B cell (primary cell): ENCODE results near the gene PGAM2. TPM values are rescaled to one million over a fixed set of nuclear protein-coding genes. Genes with fewer than 3 reads are reported as not detected.
A peak's percentile ranks its signal among the peaks of the same experiment; 100 is the strongest.

Experiments used
- ATAC-seq: fragments of 200-7000 bp; cut with Tn5 transposase; one replicate; pipeline ENCODE4 v1.10.0; 2021; ENCODE audit warnings: low read depth, mild to moderate bottlenecking, moderate number of reproducible peaks, moderate library complexity
- CTCF ChIA-PET: fragments of 350-600 bp; sonication (Branson Sonifier 250); formaldehyde crosslinking; loops from one replicate; lab custom pipeline; 2021; ENCODE audit warnings: antibody characterized with exemption, inconsistent platforms; lab: Charles Lee
- POLR2A ChIA-PET: fragments of 350-600 bp; sonication (Branson Sonifier 250); formaldehyde crosslinking; loops from one replicate; lab custom pipeline; 2021; ENCODE audit warnings: antibody characterized with exemption; lab: Charles Lee
- DNase-seq: peaks from one replicate; pipeline ENCODE4 v3.0.0; 2013
- H2AFZ ChIP-seq: 2 replicates; pipeline ENCODE4 v1.6.1; 2012; ENCODE audit warnings: mild to moderate bottlenecking, low read depth, low read length; ENCODE audit not compliant: insufficient read depth, poor library complexity, severe bottlenecking
- H3K27ac ChIP-seq, 2 donors: 1 replicate in 1 of 2; 2 replicates in 1 of 2; pipeline ENCODE4 v1.5.1; 2012 to 2013; ENCODE audit warnings: low read length in 2 of 2, mild to moderate bottlenecking in 2 of 2, moderate library complexity in 1 of 2
- H3K27me3 ChIP-seq, 4 experiments: fragments of 200-600 bp in 1 of 4; sonication (generic) in 1 of 4; replicated peaks in 1 of 4; 1 replicate in 2 of 4; 2 replicates in 2 of 4; pipeline versions ENCODE4 v1.6.1 to v1.7.0; 2013 to 2016; ENCODE audit warnings: low read length in 3 of 4, mild to moderate bottlenecking in 2 of 4, mixed read lengths in 1 of 4, moderate library complexity in 1 of 4; ENCODE audit not compliant: insufficient read depth in 4 of 4, control insufficient read depth in 3 of 4; ENCODE audit errors: control extremely low read depth in 1 of 4
- H3K36me3 ChIP-seq, 2 experiments: replicated peaks in 1 of 2; 1 replicate in 1 of 2; 2 replicates in 1 of 2; pipeline versions ENCODE4 v1.6.1 to v1.7.1; 2013; ENCODE audit warnings: low read length in 1 of 2; ENCODE audit not compliant: insufficient read depth in 2 of 2, control insufficient read depth in 1 of 2; ENCODE audit errors: control extremely low read depth in 1 of 2, extremely low read depth in 1 of 2
- H3K4me1 ChIP-seq, 2 donors: fragments of 200-600 bp in 1 of 2; sonication (generic) in 1 of 2; 1 replicate in 1 of 2; 2 replicates in 1 of 2; pipeline versions ENCODE4 v1.5.1 to v1.6.1; 2013 to 2017; ENCODE audit warnings: low read length in 2 of 2; ENCODE audit not compliant: control insufficient read depth in 2 of 2, insufficient read depth in 2 of 2
- H3K4me2 ChIP-seq: replicated peaks from 2 replicates; pipeline ENCODE3; 2012; ENCODE audit warnings: mild to moderate bottlenecking, low read depth, low read length; ENCODE audit not compliant: poor library complexity, severe bottlenecking
- H3K4me3 ChIP-seq, 5 experiments: fragments of 200-600 bp in 1 of 5; sonication (generic) in 1 of 5; 1 replicate in 3 of 5; 2 replicates in 2 of 5; pipeline versions ENCODE4 v1.5.1 to v1.7.0; 2011 to 2016; ENCODE audit warnings: low read length in 4 of 5, mild to moderate bottlenecking in 4 of 5, low read depth in 2 of 5, control low read depth in 1 of 5, moderate library complexity in 1 of 5; ENCODE audit not compliant: insufficient read depth in 1 of 5; ENCODE audit errors: control extremely low read depth in 1 of 5, extremely low read depth in 1 of 5
- H3K79me2 ChIP-seq: fragments of 200-600 bp; sonication (generic); one replicate; pipeline ENCODE4 v1.6.0; 2016; ENCODE audit warnings: low read length; ENCODE audit not compliant: control insufficient read depth, insufficient read depth
- H3K9ac ChIP-seq: fragments of 200-600 bp; sonication (generic); 2 replicates; pipeline ENCODE4 v1.6.1; 2017; ENCODE audit warnings: mild to moderate bottlenecking, low read length, moderate library complexity
- H3K9me3 ChIP-seq, 3 donors: one replicate each; pipeline versions ENCODE4 v1.6.1 to v1.7.1; 2013; ENCODE audit warnings: low read length in 2 of 3; ENCODE audit not compliant: control insufficient read depth in 2 of 3, insufficient read depth in 1 of 3; ENCODE audit errors: control extremely low read depth in 1 of 3
- H4K20me1 ChIP-seq: 2 replicates; pipeline ENCODE4 v1.6.0; 2012; ENCODE audit warnings: mild to moderate bottlenecking, low read length; ENCODE audit not compliant: insufficient read depth, control insufficient read depth, poor library complexity, severe bottlenecking
- H3K27ac Mint-ChIP-seq: one replicate; pipeline ENCODE4 v1.8.0; 2021; ENCODE audit warnings: mixed read lengths
- H3K27me3 Mint-ChIP-seq: one replicate; pipeline ENCODE4 v1.8.0; 2021; ENCODE audit warnings: mixed read lengths
- H3K4me1 Mint-ChIP-seq: one replicate; pipeline ENCODE4 v1.8.0; 2021; ENCODE audit warnings: mixed read lengths
- H3K4me3 Mint-ChIP-seq: one replicate; pipeline ENCODE4 v1.8.0; 2021; ENCODE audit warnings: mixed read lengths
- H3K9me3 Mint-ChIP-seq: one replicate; pipeline ENCODE4 v1.8.0; 2022; ENCODE audit warnings: mixed read lengths; ENCODE audit not compliant: insufficient read depth
- CTCF ChIP-seq: fragments of 200-600 bp; IDR thresholded peaks from one replicate; pipeline ENCODE4 v1.8.0; 2022; ENCODE audit warnings: antibody characterized with exemption, mild to moderate bottlenecking
- EZH2 ChIP-seq: IDR thresholded peaks from 2 replicates; pipeline ENCODE4 v1.6.1; 2012; ENCODE audit warnings: borderline replicate concordance, low read depth, mild to moderate bottlenecking, moderate library complexity, low read length; ENCODE audit not compliant: insufficient read depth, poor library complexity, severe bottlenecking
- WGBS: methylation state at CpG from one replicate; pipeline ENCODE4 v1.1.5; 2013; ENCODE audit warnings: missing lambda C conversion rate; ENCODE audit not compliant: insufficient coverage; 5-methylcytosine and 5-hydroxymethylcytosine counted together
- intact Hi-C: fragments of 100-400 bp; cut with micrococcal nuclease; formaldehyde crosslinking; loops from one replicate; pipeline ENCODE4 v1.10.0; 2022
- polyA plus RNA-seq: library from polyadenylated mRNA; depleted of rRNA; stranded (reverse); fragments of >200 nt; gene quantifications from 2 replicates; pipeline ENCODE4 v1.2.3, GENCODE V29; 2012
- total RNA-seq, 2 donors: library from RNA; stranded (reverse); fragments of 120-200 nt in 1 of 2; gene quantifications; 1 replicate in 1 of 2; 2 replicates in 1 of 2; pipeline versions ENCODE4 v1.2.3 to v1.2.4, GENCODE V29; 2013 to 2022

PGAM2 gene
- total and polyA plus RNA-seq, 2 donors (not counting 1 experiment from before 2014, with no cell fraction given), result 0.69 to 3.2 TPM

GRCh38 chr7:44062903-44063295, 2.5 kb downstream of the PGAM2 start:
- POLR2A ChIA-PET, result interaction anchor here (1.4 to 2.9 kb wide), 2 partner anchors 9 to 18 kb away, joined by 3 to 9 read pairs; no protein-coding TSS in a partner anchor
- no peak overlapping the region for H3K9ac ChIP-seq
- CTCF ChIA-PET, result interaction anchor here (1.4 kb wide), 1 partner anchor 8 kb away, joined by 3 read pairs; no protein-coding TSS in a partner anchor
- H3K9me3 ChIP-seq, result peaks cover 0 to 4% (median 0%) of the 10 kb centered on the region in 3 donors
- no peak overlapping the region for H2AFZ ChIP-seq
- no peak for TF ChIP-seq EZH2
- TF ChIP-seq CTCF, result no peak
- peaks cover 0 to 48% of the 10 kb centered on the region in 2 experiments for H3K36me3 ChIP-seq
- Mint-ChIP-seq H3K9me3 (no peaks in the 10 kb centered on the region), H3K27me3 (no peaks in the 10 kb centered on the region), H3K27ac (peak overlapping the region; percentile 53), H3K4me1 (peaks cover 75% of the 10 kb centered on the region), H3K4me3 (no peak overlapping the region)
- DNase-seq (no peak), ATAC-seq (no peak)
- H3K4me1 ChIP-seq, result peaks cover 69 to 94% of the 10 kb centered on the region in 2 donors
- WGBS, result 100% methylated on average over 1 of the region's 3 CpGs
- H3K79me2 ChIP-seq, result peaks cover 44% of the 10 kb centered on the region
- H3K27ac ChIP-seq, result peak overlapping the region in 1 of 2 donors; percentile 93
- peaks cover 18% of the 10 kb centered on the region for H4K20me1 ChIP-seq
- no peak overlapping the region for H3K4me2 ChIP-seq
- H3K4me3 ChIP-seq, result no peak overlapping the region
- intact Hi-C loops, result no loop called here
- no peaks in the 10 kb centered on the region for H3K27me3 ChIP-seq

GRCh38 chr7:44062180-44062902, 3.0 kb downstream of the PGAM2 start:
- no peak overlapping the region for H3K4me3 ChIP-seq
- Mint-ChIP-seq H3K9me3 (no peaks in the 10 kb centered on the region), H3K4me1 (peaks cover 75% of the 10 kb centered on the region), H3K27me3 (no peaks in the 10 kb centered on the region), H3K27ac (peak overlapping the region; percentile 78), H3K4me3 (no peak overlapping the region)
- DNase-seq, result no peak
- no peak overlapping the region for H3K4me2 ChIP-seq
- peaks cover 71 to 94% of the 10 kb centered on the region in 2 donors for H3K4me1 ChIP-seq
- WGBS, result 93% methylated on average over 10 of the region's 11 CpGs
- H3K27me3 ChIP-seq, result no peaks in the 10 kb centered on the region
- POLR2A ChIA-PET, result interaction anchor here (0.7 to 2.9 kb wide), 3 partner anchors 9 to 19 kb away, joined by 3 to 9 read pairs (median 3); no protein-coding TSS in a partner anchor
- H2AFZ ChIP-seq, result no peak overlapping the region
- H3K36me3 ChIP-seq, result peaks cover 0 to 54% of the 10 kb centered on the region in 2 experiments
- H3K9ac ChIP-seq, result no peak overlapping the region
- no peak for TF ChIP-seq EZH2
- no peak for TF ChIP-seq CTCF
- intact Hi-C loops, result no loop called here
- H4K20me1 ChIP-seq, result peaks cover 13% of the 10 kb centered on the region
- H3K27ac ChIP-seq, result peak overlapping the region in 1 of 2 donors; percentile 93
- CTCF ChIA-PET, result interaction anchor here (1.4 kb wide), 1 partner anchor 9 kb away, joined by 3 read pairs; no protein-coding TSS in a partner anchor
- H3K9me3 ChIP-seq, result peaks cover 0 to 4% (median 0%) of the 10 kb centered on the region in 3 donors
- no peak for ATAC-seq
- H3K79me2 ChIP-seq, result peaks cover 46% of the 10 kb centered on the region
